Measurements from ENCODE around the gene AURKAIP1.

DNA sequence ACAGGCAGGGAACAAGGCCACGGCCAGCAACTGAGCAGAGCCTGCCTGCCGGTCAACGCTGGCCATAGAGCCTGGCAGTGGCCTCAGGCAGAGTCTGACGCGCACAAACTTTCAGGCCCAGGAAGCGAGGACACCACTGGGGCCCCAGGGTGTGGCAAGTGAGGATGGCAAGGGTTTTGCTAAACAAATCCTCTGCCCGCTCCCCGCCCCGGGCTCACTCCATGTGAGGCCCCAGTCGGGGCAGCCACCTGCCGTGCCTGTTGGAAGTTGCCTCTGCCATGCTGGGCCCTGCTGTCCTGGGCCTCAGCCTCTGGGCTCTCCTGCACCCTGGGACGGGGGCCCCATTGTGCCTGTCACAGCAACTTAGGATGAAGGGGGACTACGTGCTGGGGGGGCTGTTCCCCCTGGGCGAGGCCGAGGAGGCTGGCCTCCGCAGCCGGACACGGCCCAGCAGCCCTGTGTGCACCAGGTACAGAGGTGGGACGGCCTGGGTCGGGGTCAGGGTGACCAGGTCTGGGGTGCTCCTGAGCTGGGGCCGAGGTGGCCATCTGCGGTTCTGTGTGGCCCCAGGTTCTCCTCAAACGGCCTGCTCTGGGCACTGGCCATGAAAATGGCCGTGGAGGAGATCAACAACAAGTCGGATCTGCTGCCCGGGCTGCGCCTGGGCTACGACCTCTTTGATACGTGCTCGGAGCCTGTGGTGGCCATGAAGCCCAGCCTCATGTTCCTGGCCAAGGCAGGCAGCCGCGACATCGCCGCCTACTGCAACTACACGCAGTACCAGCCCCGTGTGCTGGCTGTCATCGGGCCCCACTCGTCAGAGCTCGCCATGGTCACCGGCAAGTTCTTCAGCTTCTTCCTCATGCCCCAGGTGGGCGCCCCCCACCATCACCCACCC, 43.7 kb downstream of the AURKAIP1 start, which contains the start of gene TAS1R3:
- TF ChIP-seq CTCF (conservative IDR thresholded peaks at IDR 0.05 in 1 of 2, IDR thresholded peaks at IDR 0.05 in 1 of 2; ENCODE audit: low read depth in 1 of 2, low read length in 2 of 2): no peak
- no peak for TF ChIP-seq EZH2 (IDR thresholded peaks at IDR 0.05; ENCODE audit: low read length, missing control alignments)
